Measurements from ENCODE around the gene MME. TPM values are rescaled to one million over a fixed set of nuclear protein-coding genes. Genes with fewer than 3 reads are reported as not detected.
"Not testable (repeated sequence)": the region's sequence is repeated elsewhere in the genome, so short reads cannot be mapped to it uniquely, and the experiment has no call there.

Gene MME
- total RNA-seq, 2 donors from 2014 or later = not detected

DNA sequence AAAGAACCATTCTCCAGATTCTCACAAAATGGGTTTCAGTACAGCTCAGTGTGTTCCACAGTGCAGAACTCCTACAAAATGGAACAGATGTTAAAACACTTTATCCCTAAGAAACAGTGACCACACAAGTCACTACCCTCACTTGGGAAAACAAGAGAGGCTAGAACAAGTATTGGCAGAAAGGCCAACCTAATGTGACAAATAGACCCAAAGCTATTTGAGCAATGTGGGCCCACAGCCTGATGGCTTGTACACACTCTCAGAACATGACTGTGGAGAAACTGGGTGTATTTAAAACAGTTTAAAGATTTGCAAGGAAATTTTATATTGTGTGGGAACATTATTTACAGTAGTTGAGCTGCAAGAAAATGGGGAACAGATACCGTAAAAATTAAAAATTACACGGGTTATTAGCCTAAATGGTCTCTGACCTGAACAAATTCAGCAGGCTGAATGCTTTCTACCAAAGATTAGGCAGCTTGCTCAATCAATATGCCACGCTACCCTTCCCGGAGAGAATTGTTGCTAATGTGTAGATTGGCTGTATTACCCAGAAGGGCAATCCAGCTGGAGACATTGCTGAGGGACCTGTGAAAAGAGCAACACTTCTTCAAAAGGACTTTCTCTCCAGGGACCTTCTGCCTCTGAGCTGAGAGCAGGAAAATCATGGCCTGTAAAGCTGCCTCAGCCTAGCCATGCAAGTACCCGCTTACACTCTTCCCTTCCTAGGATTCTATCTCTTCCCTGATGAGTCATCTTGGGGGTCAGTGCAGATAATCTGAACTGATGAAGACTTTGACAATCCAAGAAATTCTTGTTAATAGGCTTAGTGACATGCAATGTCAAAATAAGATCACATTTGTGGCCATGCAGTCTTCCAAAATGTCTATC, 116.3 kb downstream of the MME start:
- Mint-ChIP-seq H3K9me3 (no peaks in the 10 kb centered on the region), H3K4me1 (ENCODE audit: low read depth in 2 of 2) (no peaks in the 10 kb centered on the region), H3K27me3 (no peaks in the 10 kb centered on the region), H3K4me3 (no peak overlapping the region), H3K27ac (no peak overlapping the region), H3K36me3 (no peaks in the 10 kb centered on the region)
- DNase-seq (ENCODE audit: low spot score) (no peak), ATAC-seq (no peak)

DNA sequence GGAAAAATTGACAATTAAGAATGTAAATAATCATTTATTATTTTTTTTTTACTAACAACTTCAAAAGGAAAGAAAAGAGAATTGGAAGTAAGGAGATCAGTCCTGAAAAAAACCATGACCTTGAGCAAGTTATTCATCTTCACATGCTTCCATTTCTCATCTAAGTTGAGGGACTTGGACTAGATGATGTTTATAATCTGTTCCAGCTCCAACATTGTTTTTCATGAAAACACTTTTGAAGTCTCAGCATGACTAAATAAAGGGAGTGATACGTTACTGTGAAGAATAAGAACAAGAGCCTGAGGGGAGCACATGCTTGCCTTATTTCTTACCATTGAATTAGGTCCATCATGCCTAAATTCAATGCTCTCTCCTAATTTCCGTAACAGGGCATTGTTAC, 117.7 kb downstream of the MME start:
- Mint-ChIP-seq H3K27me3 (peaks cover 0 to 2% of the 10 kb centered on the region in 2 donors), H3K36me3 (no peaks in the 10 kb centered on the region), H3K27ac (no peak overlapping the region), H3K9me3 (no peaks in the 10 kb centered on the region), H3K4me3 (no peak overlapping the region), H3K4me1 (ENCODE audit: low read depth in 2 of 2) (no peaks in the 10 kb centered on the region)
- ATAC-seq (no peak), DNase-seq (ENCODE audit: low spot score) (no peak)

- no peaks in the 10 kb centered on the region for H3K4me1 Mint-ChIP-seq (ENCODE audit: low read depth in 2 of 2)
- no peak for DNase-seq (ENCODE audit: low spot score)
- no peaks in the 10 kb centered on the region for H3K36me3 Mint-ChIP-seq
- no peak overlapping the region for H3K27ac Mint-ChIP-seq
- no peak for ATAC-seq
- no peaks in the 10 kb centered on the region for H3K9me3 Mint-ChIP-seq
- no peak overlapping the region for H3K4me3 Mint-ChIP-seq
- H3K27me3 Mint-ChIP-seq = peaks cover 0 to 2% of the 10 kb centered on the region in 2 donors
Observed at GRCh38 chr3:155202626-155203025, 122.5 kb downstream of the MME start.

DNA sequence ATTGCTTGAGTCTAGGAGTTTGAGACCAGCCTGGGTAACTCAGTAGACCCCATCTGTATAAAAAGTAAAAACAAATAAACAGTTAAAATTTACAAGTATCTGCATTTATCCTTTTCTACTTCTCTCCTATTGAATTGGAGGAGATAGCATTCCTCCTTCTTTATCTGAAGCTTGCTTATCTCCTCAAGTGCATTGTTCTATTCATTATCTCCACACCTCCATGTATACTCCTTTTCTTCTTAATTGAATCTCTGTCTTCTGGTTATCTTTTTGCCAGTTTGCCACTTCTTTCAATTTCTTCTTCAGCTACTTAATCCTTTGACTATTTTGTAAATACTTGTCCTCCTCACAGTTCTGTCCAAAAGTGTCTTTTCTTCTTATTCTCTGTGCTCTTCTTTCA, 124.7 kb downstream of the MME start:
- ATAC-seq (no peak), DNase-seq (ENCODE audit: low spot score) (no peak)
- peaks cover 0 to 2% of the 10 kb centered on the region in 2 donors for H3K27me3 Mint-ChIP-seq
- no peaks in the 10 kb centered on the region for H3K36me3 Mint-ChIP-seq
- H3K9me3 Mint-ChIP-seq = no peaks in the 10 kb centered on the region
- H3K4me3 Mint-ChIP-seq = no peak overlapping the region
- no peaks in the 10 kb centered on the region for H3K4me1 Mint-ChIP-seq (ENCODE audit: low read depth in 2 of 2)
- no peak overlapping the region for H3K27ac Mint-ChIP-seq

DNA sequence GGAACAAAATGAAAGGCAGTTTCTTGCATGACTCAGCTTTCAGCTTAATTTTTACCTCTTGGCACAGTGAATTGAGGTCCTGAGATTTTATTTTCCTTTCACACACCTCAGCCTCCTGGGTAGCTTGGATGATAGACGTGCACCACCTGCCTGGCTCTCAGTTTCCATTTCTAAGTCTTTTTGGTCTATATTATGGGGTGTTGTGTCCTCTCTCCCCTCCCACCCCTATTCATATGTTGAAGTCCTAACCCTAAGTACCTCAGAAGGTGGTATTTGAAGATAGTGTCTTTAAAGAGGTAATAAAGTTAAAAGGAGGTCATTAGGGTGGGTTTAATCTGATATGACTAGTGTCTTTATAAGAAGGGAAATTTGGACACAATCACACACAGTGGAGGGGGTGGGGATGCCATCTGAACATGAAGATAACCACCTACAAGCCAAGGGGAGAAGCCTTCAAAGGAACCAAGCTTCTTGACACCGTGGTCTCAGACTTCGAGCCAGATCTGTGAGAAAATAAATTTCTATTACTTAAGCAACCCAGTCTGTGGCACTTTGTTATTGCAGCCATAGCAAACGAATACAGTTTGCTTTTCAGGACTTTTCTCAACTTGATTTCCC, 128.2 kb downstream of the MME start:
- ATAC-seq (no peak), DNase-seq (ENCODE audit: low spot score) (no peak)
- Mint-ChIP-seq H3K9me3 (peaks cover 2% of the 10 kb centered on the region), H3K27me3 (no peaks in the 10 kb centered on the region), H3K27ac (no peak overlapping the region), H3K36me3 (no peaks in the 10 kb centered on the region), H3K4me1 (ENCODE audit: low read depth in 2 of 2) (no peaks in the 10 kb centered on the region), H3K4me3 (no peak overlapping the region)

DNA sequence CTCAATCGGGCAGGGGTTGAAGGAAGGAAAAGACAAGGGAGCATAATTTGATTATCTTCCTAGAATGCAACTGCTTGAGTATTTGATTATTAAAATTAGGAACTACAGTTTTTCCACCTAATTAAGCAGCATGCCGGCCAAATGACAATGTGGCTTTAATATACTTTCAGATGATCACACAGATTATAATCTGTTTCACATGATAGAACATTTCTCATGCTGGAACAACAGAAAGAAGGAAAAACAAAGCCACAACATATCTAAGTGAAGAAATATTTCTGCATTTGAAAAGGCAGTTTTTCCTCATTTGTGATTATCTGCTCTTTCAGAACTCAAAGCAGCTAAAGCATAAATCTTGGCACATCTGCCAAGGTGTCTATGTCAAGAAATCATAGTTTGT, 130.6 kb downstream of the MME start:
- no peak overlapping the region for H3K27ac Mint-ChIP-seq
- no peak for ATAC-seq
- no peaks in the 10 kb centered on the region for H3K4me1 Mint-ChIP-seq (ENCODE audit: low read depth in 2 of 2)
- no peak for DNase-seq (ENCODE audit: low spot score)
- no peaks in the 10 kb centered on the region for H3K27me3 Mint-ChIP-seq
- peaks cover 2% of the 10 kb centered on the region for H3K9me3 Mint-ChIP-seq
- H3K36me3 Mint-ChIP-seq = no peaks in the 10 kb centered on the region
- no peak overlapping the region for H3K4me3 Mint-ChIP-seq

- Mint-ChIP-seq H3K27ac (no peak overlapping the region), H3K36me3 (no peaks in the 10 kb centered on the region), H3K4me1 (ENCODE audit: low read depth in 2 of 2) (no peaks in the 10 kb centered on the region), H3K4me3 (no peak overlapping the region), H3K9me3 (peaks cover 2% of the 10 kb centered on the region), H3K27me3 (no peaks in the 10 kb centered on the region)
- DNase-seq (ENCODE audit: low spot score) (no peak), ATAC-seq (no peak)
Observed at GRCh38 chr3:155211266-155211665, 131.1 kb downstream of the MME start.

GRCh38 chr3:155211940-155212339, 131.8 kb downstream of the MME start:
- Mint-ChIP-seq H3K4me3 (no peak overlapping the region), H3K27ac (no peak overlapping the region), H3K27me3 (no peaks in the 10 kb centered on the region), H3K36me3 (no peaks in the 10 kb centered on the region), H3K9me3 (peaks cover 2% of the 10 kb centered on the region), H3K4me1 (ENCODE audit: low read depth in 2 of 2) (no peaks in the 10 kb centered on the region)
- DNase-seq (ENCODE audit: low spot score) (no peak), ATAC-seq (no peak)

- not testable (repeated sequence) for H3K4me1 Mint-ChIP-seq (ENCODE audit: low read depth in 2 of 2); H3K9me3 Mint-ChIP-seq; H3K4me3 Mint-ChIP-seq; H3K27me3 Mint-ChIP-seq; H3K27ac Mint-ChIP-seq; DNase-seq (ENCODE audit: low spot score); ATAC-seq; H3K36me3 Mint-ChIP-seq
Observed at GRCh38 chr3:155216007-155216406, 135.9 kb downstream of the MME start.

DNA sequence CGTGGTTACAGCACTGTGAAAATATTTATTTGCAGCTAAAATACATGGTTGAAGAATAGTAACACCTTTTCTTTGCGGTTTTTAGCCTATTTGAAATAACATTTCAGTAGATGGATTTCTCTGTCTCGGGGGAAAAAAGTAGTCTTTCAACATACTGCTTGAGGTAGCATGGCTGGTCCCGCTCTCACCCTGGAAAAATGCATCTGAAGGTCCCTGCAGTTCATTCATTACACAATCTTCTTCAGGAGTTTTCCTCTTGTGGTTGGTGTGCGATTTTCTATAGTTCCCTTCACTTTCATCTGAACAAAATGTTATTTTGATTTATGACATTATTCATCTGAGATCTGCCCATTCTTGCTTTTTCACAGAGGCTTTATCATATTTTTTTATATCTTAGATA, 137.5 kb downstream of the MME start:
- Mint-ChIP-seq H3K4me3 (no peak overlapping the region), H3K36me3 (peaks cover 2% of the 10 kb centered on the region), H3K27me3 (no peaks in the 10 kb centered on the region), H3K4me1 (ENCODE audit: low read depth in 2 of 2) (no peaks in the 10 kb centered on the region), H3K9me3 (peaks cover 2% of the 10 kb centered on the region), H3K27ac (no peak overlapping the region)
- ATAC-seq (no peak), DNase-seq (ENCODE audit: low spot score) (no peak)

DNA sequence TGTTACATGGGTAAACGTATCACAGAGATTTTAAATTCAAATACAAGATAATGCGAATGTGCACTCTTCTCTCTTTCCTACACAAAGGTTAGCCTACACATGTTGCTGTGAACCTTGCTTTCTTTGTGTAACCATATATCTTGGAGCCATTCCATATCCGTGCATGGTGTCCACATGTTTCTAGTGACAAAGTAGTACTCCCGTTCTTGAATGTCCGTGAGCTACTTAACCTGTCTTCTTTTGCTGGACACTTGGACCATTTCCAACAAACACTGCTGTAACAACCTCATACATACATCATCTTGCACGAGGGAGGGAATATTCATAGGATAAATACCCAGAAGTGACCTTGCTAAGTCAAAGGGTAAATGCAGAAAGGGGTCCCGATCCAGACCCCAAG, 138.3 kb downstream of the MME start:
- no peaks in the 10 kb centered on the region for H3K4me1 Mint-ChIP-seq (ENCODE audit: low read depth in 2 of 2)
- peaks cover 5% of the 10 kb centered on the region for H3K36me3 Mint-ChIP-seq
- no peak for DNase-seq (ENCODE audit: low spot score)

DNA sequence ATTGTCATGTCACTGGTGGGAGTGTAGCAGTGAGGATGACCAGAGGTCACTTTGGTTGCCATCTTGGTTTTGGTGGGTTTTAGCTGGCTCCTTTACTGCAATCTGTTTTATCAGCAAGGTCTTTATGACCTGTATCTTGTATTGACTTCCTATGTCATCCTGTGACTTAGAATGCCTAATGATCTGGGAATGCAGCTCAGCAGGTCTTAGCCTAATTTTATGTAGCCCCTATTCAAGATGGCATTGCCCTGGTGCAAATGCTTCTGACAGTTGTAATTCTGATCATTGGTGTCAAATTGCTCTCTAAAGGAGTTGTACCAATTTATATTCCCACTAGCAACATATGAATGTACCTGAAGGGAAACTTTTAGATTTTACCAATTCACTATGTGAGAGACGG, 139.0 kb downstream of the MME start:
- no peak for DNase-seq (ENCODE audit: low spot score)
- Mint-ChIP-seq H3K9me3 (peaks cover 8% of the 10 kb centered on the region), H3K36me3 (peaks cover 5% of the 10 kb centered on the region), H3K4me3 (no peak overlapping the region), H3K27ac (no peak overlapping the region), H3K4me1 (ENCODE audit: low read depth in 2 of 2) (no peaks in the 10 kb centered on the region), H3K27me3 (no peaks in the 10 kb centered on the region)
- ATAC-seq = no peak

More for the DNA sequence above, 138.3 kb downstream of the MME start:
- Mint-ChIP-seq H3K9me3 (peaks cover 6% of the 10 kb centered on the region), H3K4me3 (no peak overlapping the region), H3K27ac (no peak overlapping the region), H3K27me3 (no peaks in the 10 kb centered on the region)
- no peak for ATAC-seq

DNA sequence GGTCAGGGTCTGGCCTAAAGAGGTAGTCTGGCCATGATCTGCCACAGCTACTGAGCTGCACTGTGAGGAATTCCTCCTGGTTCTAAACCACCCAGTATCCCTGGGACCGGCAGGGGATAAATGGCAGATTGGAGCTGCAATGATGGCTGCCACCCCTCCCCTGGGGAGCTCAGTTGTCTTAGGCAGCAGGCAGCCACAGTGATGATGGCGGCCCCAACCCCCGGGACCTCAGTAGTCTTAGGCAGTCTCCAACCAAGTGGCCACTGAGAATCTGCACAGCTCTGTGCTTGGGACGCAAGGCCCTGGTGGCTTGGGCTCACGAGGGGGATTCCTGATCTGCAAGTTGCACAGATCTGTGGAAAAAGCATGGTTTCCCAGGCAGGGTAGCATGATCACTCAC, 145.3 kb downstream of the MME start:
- Mint-ChIP-seq H3K36me3 (peaks cover 5% of the 10 kb centered on the region), H3K4me1 (ENCODE audit: low read depth in 2 of 2) (no peaks in the 10 kb centered on the region), H3K27ac (no peak overlapping the region), H3K9me3 (peaks cover 12% of the 10 kb centered on the region), H3K4me3 (no peak overlapping the region), H3K27me3 (no peaks in the 10 kb centered on the region)
- DNase-seq (ENCODE audit: low spot score) = no peak
- ATAC-seq = no peak

- no peak overlapping the region for H3K27ac Mint-ChIP-seq
- ATAC-seq = no peak
Observed at GRCh38 chr3:155227141-155227540, 147.0 kb downstream of the MME start.

More at GRCh38 chr3:155227141-155227540, 147.0 kb downstream of the MME start:
- peaks cover 12% of the 10 kb centered on the region for H3K9me3 Mint-ChIP-seq
- H3K4me3 Mint-ChIP-seq = no peak overlapping the region
- no peaks in the 10 kb centered on the region for H3K4me1 Mint-ChIP-seq (ENCODE audit: low read depth in 2 of 2)
- H3K36me3 Mint-ChIP-seq = peaks cover 5% of the 10 kb centered on the region
- H3K27me3 Mint-ChIP-seq = no peaks in the 10 kb centered on the region
- DNase-seq (ENCODE audit: low spot score) = no peak

Data from natural killer cell treated with Interleukin-12 subunit alpha and Interleukin-12 subunit beta and Interleukin-15 and Interleukin-18, amount 100 ng/mL, for 72 hours (primary cell).